ENCODE results near the gene STK35.
"Not testable (repeated sequence)": the region's sequence is repeated elsewhere in the genome, so short reads cannot be mapped to it uniquely, and the experiment has no call there.

The STK35 gene

DNA sequence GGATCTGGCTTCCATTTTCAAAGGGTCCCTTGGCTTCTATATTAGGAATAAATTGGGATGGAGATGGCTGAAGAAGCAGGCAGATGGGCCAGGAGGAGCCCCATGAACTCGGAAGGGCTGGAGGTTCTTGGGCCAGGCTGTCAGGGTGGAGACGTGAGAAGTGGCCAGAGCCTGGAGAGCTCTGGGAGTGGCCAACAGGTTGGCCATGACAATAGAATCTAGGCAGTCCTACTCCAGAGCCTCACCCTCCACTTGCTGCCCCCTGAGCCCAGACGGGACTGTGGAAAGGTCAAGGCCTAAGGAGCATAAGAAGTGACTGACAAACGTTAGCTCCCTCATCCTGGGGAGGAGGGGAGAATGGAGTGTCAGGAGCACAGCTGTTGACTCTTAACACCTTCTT lies 62.1 kb downstream of the STK35 start:
- no peak for DNase-seq

DNA sequence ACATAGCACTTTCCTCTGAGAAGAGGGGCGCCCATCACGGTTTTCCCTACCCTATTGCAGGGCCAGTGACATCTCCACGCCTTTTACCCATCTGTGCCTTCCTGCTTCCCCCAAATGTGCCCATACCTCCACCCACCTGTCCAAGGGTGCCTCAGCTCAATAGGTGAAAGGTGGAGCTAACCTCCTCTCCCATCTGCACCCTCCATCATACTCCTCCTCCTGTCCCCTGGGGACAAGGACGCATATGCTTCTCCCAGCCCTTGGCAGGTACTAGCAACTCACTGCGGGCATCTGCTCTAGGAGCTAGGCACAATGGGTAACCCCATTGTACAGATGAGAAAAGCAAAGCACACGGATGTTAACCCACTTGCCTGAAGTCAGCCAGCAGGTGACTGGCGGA lies 62.8 kb downstream of the STK35 start:
- no peak for DNase-seq

DNA sequence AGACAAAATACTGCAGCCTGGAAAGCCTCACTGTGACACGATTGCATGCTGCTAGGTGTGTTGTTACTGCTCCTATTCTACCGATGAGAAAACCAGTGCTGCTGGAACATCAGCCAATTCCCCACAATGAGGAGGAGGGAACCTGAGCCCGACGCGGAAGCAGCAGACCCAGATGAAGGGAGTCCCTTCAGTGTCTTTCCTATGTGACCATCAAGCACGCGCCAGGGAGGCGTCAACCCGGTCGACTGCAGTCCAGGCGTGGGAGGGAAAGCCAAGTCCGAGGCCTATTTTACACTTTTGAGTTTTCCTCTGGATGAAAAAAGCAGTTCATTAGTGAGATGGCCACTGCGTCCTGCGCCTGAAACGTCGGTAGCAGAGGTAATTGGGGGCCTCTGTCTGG lies 63.3 kb downstream of the STK35 start:
- DNase-seq: no peak

DNA sequence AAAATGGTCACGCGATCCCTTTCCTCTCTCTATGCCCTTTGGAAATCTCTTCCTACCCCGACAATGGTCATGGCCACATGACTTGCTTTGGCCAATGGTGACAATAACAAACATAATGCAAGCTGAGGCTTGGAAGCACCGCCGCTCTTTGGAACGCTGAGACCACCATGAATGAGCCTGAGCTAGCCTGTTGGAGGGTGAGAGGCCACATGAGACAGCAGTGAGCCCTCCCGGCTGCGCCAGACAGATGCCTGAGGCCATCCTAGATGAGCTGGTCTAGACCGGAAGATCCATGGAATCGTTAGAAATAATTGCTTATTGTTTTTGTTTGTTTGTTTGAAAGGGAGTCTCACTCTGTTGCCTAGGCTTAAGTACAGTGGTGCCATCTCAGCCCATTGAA lies 64.2 kb downstream of the STK35 start:
- DNase-seq: no peak

DNA sequence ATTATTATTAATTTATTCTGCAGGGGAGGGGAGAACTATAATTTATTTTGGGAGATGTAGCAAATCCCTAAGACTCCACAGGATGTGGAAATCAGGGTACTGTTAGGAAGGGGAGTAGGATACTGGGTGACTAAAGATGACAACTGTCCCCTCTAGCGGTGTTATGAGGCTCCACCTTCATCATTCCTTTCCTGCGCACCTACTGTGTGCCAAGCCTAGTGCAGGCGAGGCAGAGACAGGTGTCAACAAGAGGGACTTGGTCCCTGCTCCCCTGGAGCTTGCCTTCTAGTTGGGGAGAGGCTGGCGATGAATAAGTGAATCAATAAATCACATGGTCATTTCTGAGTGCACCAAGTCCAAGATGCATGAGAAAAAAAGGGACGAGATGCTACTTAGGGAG lies 65.5 kb downstream of the STK35 start:
- no peak for DNase-seq

DNA sequence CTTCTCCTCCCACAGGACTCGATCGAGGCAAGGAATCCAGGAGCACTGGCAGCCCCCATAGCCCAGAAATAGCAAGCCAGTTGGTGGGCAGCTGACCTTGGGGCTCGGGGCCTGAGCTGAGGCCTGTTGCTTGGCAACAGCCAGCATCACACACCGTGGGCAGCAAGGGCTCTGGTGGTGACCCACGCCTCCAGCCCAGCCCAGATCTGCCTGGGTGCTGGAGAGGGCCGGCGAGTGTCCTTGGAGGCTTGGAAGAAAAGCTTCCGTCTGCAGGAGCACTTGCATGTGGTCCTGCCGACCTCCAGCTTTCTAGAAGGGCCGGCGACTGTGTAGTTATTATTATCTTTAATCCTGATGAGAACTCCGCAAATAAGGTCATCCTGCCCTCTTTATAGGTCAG lies 67.3 kb downstream of the STK35 start:
- no peak for DNase-seq

DNA sequence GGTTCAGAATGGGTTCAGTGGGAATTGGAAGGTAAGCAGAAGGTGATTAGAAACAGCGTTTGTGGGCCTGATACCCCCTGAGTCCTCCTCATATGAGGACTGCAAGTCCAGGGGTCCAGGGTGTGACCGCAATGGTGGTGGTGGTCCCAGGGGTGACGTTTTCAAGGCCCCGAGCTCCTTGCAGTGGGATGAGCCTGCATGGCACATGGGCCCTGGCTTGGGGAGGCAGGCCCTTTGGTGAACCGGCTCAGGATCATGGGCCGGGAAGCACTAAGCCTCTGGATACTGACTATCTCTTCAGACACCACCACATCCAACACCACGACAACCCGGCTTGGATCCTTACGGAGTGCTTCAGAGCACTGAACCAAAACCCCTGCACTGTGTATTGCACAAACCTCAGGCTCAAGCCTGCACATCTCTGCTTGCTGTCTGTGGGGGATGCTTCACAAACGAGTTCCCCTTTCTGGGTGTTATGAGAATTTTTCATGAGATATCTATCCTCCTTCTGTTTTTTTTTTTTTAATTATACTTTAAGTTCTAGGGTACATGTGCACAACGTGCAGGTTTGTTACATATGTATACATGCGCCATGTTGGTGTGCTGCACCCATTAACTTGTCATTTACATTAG lies 67.9 kb downstream of the STK35 start:
- DNase-seq: no peak

DNA sequence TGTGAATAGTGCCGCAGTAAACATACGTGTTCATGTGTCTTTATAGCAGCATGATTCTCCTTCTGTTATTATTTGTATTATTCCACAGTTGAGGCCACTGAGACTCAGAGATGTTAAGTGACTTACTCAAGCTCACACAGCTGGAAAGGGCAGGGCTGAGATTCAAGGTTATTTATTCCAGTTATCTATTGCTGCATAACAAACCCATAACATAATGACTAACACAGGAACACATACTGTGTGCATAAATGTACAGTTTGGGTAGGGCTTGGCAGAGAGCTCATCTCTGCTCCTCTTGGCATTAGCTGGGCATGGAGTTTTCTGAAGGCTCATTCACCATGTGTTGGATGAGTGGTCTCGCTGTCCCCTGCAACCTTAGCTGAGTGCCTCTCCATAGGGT lies 68.8 kb downstream of the STK35 start:
- no peak for DNase-seq

DNA sequence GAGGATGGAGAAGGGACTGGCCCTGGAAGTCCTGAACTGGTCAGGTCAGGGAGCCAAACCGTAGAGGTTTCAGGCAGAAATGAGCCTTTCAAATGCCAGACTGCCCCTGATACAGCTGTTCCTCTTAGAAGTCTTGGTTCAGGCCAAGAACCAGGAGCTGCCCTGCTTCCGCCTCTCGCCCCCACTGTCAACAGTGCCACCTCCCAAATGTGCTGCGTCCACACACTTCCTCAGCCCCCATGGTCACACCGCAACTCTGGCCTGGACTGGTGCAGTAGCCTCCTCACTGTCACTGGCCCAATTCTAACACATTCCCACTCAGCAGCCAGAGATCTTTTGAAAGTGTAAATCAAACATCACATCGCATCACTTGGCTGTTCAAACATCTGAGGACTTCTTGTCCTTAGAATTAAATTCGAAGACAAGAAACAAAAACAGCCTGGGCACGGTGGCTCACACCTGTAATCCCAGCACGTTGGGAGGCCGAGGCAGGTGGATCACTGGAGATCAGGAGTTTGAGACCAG lies 69.7 kb downstream of the STK35 start:
- DNase-seq: no peak

DNA sequence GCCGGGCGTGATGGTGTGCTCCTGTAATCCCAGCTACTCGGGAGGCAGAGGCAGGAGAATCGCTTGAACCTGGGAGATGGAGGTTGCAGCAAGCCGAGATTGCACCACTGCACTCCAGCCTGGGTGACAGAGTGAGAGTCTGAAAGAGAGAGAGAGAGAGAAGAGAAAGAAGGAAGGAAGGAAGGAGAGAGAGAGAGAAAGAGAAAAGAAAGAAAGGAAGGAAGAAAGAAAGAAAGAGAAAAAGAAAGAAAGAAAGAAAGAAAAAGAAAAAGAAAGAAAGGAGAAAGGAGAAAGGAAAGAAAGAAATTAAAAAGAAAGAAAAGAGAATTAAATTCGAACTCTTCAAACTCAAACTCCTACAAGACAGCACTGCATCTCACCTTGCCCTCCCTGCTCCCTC lies 70.2 kb downstream of the STK35 start:
- DNase-seq: not testable (repeated sequence)

DNA sequence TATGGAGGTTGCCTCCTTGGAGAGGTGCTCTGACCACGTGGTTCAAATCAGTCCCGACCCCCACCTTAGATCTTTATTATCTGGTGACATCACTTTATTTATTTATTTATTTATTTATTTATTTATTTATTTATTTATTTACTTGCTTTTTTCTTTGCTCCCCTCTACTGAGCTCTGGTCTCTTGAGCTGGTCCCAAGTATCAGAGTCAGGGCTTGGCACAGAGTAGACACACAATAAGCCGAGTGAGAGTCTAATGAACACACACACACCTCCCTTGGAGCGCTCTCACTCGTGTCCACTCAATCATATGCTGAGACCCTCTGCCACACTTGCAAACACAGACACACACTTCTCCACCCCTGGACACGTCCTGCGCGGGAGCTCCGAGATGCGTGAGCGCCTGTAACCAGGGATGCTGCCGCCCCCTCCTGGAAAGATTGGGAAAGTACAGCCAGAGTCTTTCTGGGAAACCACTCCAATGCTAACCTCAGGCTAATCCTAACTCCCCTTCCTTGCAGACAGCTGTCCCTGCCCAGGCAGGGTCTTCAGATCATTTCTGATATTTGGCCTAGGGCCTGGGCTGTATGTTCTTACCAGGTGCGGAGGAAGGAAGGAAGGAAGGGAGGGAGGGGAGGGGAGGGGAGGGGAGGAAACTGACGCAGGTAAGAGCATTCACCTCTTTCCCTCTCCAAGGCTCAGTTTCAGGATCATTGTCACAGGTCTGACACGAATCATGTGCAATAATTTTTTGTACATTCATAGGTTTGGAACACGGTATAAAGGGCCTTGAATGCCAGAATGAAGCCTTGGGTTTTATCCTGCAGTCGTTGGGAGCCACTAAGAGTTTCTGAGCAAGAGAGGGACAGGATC lies 70.9 kb downstream of the STK35 start:
- DNase-seq: no peak

DNA sequence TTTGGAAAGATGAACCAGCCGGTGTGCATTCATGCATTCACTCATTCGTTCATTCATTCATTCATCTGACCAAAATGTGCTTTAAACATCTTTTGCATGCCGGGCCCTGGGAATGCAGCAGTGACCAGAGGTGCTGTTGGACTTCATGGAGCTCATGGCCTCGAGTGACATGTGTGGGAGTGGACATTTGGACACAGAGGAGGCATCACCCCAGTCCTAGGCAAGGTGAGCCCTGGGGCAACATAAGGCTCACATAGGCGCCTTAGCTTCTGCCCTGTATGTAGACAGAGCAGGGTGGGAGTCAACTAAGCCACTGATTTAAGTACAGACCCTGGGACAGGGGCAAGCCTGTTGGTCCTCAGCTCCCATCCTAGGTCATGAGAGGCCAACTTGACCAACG lies 71.6 kb downstream of the STK35 start:
- DNase-seq: no peak

DNA sequence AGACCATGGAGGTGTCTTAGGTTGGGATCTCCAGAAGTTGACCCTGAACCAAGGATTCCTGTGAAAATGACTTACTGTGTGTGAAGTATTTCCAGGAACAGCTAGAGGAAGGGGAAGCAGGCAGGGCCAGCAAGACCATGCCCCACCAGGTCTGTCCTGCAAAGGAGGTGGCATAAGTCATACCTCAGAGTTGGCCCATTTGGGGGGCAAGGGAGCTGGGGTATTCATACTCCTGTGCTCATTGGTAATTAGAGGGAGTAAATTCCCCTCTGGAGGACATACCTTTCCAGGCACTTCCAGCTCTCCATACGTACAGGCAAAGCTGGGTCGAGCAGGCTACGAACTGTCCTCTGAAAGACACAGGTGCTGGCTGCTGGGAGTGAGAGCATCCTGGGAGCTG lies 72.4 kb downstream of the STK35 start:
- no peak for DNase-seq

DNA sequence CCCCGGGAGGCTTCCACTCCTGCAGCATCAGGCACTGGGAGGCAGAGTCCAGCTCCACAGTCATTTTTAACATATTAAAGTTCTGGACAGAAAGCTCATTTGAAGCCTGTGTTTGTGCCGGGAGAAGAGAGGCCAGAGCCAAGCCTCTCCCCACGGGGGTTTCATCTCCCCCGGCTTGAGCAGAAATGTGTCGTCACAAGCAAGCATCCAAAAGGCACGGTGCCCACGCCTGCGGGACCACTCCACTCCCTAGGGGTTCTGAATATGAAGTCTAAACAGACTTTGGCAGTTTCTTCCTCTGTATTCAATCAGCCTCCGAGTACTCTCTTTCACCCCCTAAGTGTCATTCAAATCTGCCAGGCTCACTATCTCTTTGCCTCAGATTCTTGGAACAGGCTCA lies 75.3 kb downstream of the STK35 start:
- DNase-seq: no peak

DNA sequence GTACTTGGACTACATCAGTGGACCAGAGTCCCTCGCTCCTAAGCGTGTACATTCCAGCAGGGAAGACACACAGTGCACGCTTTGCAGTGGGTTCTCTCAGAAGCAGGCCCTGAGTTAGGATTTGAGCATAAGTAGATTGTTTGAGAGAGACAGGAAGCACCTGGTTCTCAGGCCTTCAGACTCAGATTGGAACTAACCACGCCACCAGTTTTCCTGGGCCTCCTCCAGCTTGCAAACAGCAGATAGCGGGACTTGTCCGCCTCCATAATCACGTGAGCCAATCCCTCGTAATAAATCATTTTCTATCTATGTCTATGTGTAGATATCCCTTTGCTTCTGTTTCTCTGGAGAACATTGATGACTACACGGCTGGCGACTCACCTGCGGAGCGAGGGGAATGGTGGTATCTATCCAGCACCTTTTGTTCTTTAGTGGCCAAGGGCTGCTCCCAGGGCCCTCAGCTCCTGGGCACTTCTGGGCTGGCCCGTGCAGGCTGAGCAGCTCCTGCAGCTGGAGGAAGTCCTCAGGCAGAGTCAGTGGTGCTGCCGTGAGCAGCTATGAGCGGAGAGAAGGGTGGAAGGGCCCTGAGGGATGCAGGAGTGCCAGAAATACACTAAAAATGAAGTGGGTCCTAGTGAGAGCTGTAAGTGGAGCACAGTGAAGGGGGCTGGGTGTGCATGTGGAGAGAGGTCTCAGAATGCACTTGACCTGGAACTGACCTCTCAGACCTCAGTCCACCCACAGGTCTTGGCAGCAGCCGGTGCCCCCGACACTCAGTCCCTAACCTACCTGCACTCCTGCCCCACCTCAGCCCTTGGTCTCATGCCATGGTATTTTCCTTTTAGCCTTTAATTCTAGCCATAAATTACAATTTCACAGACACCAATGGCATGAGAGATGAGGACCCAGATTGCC lies 76.9 kb downstream of the STK35 start:
- DNase-seq: no peak

DNA sequence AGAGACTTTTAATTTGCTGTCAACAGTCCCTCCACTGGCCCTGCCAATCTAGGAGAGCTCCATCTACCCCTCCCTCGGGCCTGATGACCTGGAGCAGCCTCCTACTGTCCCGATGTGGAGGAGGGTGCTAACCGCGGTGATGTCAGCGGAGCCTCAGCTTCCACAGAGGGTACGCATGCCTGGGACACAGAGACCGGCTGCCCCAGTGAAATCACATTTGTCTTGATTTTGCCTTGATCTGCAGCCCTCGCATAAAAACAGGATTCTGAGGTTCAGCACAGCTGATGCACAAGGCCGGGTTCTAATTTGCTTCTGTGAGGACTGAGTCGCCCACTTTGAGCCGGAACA lies 77.6 kb downstream of the STK35 start:
- no peak for DNase-seq

DNA sequence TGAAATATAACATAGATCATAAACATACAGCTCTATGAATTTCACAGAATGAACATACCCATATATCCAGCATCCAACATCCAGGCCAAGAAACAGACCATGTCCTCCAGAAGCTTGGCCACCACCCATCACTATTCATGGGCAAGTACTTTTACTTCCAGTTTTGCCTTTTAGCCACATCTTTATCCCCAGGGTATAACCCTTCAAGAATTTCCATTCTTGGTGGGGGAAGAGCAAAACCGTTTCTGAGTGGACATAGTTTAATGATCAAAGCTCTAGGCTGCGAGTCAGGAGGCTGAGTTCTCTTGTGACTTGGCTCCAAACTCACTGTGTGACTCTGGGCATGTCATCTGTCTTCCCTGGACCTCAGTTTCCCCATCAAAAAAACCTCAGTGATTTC lies 78.3 kb downstream of the STK35 start:
- no peak for DNase-seq

DNA sequence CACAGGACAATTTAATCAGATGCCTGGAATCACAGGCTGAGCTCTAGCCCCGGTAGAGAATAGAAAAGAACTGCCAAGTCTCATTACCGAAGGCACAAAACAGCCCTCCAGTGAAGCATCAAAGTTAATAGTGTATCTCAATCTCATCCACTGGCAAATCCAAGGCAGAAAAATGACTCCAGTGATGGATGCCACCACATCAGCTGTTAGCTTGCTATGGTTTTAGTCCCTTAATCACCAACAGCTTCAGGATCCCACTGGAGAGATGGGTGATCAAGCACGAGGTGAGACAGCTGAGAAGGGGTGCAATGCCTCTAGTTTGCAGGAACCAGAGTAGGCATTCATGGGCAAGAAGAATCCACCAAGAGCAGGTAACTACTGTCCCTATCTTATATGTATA lies 81.8 kb downstream of the STK35 start:
- DNase-seq: no peak

DNA sequence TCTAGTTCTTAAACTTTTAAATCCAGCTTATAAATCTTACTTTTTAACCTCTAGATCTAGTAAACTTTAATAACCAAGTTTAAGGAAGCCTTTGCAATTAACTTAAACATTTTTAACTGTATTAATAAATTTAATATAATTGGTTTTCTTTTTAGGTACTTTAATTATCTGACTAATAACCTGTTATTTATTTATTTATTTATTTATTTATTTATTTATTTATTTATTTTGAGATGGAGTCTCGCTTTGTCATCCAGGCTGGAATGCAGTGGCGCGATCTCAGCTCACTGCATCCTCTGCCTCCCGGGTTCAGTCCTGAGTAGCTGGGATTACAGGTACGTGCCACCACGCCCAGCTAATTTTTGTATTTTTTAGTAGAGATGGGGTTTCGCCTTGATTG lies 83.3 kb downstream of the STK35 start:
- not testable (repeated sequence) for DNase-seq

DNA sequence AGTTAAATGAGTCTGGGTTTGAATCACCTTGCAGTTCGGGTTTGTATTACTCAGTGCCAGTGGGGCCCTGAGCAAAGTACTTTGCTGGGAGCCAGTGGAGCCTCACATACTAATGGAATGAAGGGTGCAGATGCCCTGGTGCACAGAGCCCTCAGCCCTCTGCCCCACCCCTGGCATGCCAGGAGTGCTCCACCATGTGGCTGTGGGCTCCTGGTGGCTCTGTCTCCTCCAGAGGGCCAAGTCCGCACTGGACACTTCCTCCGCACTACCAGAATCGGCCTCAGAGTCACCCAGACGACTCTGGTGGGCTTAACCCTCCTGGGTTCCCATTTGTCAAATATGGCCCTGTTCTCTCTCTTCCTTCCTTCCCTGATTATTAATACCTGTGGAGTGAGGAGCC lies 94.0 kb downstream of the STK35 start:
- DNase-seq: no peak

DNA sequence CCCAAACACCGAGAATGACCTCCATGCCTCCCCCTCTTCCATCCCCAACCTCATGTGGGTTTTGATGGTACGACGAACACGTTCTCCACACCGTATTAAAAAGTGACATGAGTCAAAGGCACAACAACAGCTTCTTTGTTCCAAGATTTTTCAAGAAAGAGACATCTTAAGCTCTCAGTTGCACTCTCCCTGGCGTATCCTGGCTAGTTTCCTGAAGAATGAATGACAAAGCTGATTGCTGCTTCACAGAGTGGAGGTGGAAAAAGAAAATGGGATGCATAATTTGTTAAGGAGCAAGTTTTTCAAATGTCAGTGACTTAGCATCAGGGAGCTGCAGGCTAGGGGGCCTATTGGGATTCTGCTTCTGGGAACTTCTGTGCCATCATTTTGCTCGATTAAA lies 95.5 kb downstream of the STK35 start:
- no peak for DNase-seq

Data from cortex of kidney (tissue), 1 donor.